GM12892 (cell line): ENCODE measurements around the gene ZMYND8.

Experiments
- POLR2A ChIP-seq: IDR thresholded peaks from 2 replicates; pipeline ENCODE4 v1.6.1; 2011; ENCODE audit warnings: low read depth, low read length, control low read depth
- TAF1 ChIP-seq: IDR thresholded peaks from 2 replicates; pipeline ENCODE4 v1.6.1; 2011; ENCODE audit warnings: low read depth, mild to moderate bottlenecking, control low read depth, low read length, borderline replicate concordance

- TF ChIP-seq TAF1 (no peak), POLR2A (no peak)
Measured at GRCh38 chr20:47198996-47199552, 157.4 kb downstream of the ZMYND8 start.
